Loucy (cell line): ENCODE results near the gene SLC35A1.

ENCODE experiments used
- H2AFZ ChIP-seq: fragments of 200-600 bp; sonication (generic); 2 replicates; pipeline ENCODE4 v1.6.0; 2016; ENCODE audit warnings: antibody characterized with exemption, mild to moderate bottlenecking, low read length, moderate library complexity
- H3F3A ChIP-seq: fragments of 200-600 bp; 2 replicates; pipeline ENCODE4 v1.6.0; 2016; ENCODE audit warnings: antibody characterized with exemption, low read depth, mild to moderate bottlenecking
- H3K27me3 ChIP-seq: fragments of 200-600 bp; sonication (generic); 2 replicates; pipeline ENCODE4 v1.6.1; 2014; ENCODE audit warnings: low read length, mild to moderate bottlenecking; ENCODE audit not compliant: insufficient read depth, poor library complexity, severe bottlenecking
- H3K36me3 ChIP-seq: fragments of 200-600 bp; sonication (generic); 2 replicates; pipeline ENCODE4 v1.6.1; 2016; ENCODE audit warnings: low read length; ENCODE audit not compliant: insufficient read depth
- H3K4me1 ChIP-seq: fragments of 200-600 bp; sonication (generic); 2 replicates; pipeline ENCODE4 v1.5.1; 2014; ENCODE audit warnings: low read length, mild to moderate bottlenecking; ENCODE audit not compliant: insufficient read depth, poor library complexity, severe bottlenecking
- H3K4me2 ChIP-seq: fragments of 200-600 bp; sonication (generic); 2 replicates; pipeline ENCODE4 v1.6.0; 2014; ENCODE audit warnings: antibody characterized with exemption, low read length, low read depth, mild to moderate bottlenecking; ENCODE audit not compliant: poor library complexity, severe bottlenecking
- H3K4me3 ChIP-seq: fragments of 200-600 bp; sonication (generic); 2 replicates; pipeline ENCODE4 v1.5.1; 2014; ENCODE audit warnings: low read length, mild to moderate bottlenecking, mixed read lengths; ENCODE audit not compliant: poor library complexity, severe bottlenecking
- H3K79me2 ChIP-seq: fragments of 200-600 bp; sonication (generic); 2 replicates; pipeline ENCODE4 v1.6.1; 2014; ENCODE audit warnings: low read length; ENCODE audit not compliant: insufficient read depth
- H3K9ac ChIP-seq: fragments of 200-600 bp; sonication (generic); 2 replicates; pipeline ENCODE4 v1.6.0; 2014; ENCODE audit warnings: mild to moderate bottlenecking, low read depth, low read length, moderate library complexity; ENCODE audit not compliant: poor library complexity, severe bottlenecking
- H3K9me2 ChIP-seq: fragments of 200-600 bp; sonication (generic); replicated peaks from 2 replicates; pipeline ENCODE4 v1.6.1; 2016; ENCODE audit warnings: low read depth, low read length, mixed read lengths
- H3K9me3 ChIP-seq: fragments of 200-600 bp; sonication (generic); 2 replicates; pipeline ENCODE4 v1.6.1; 2014; ENCODE audit warnings: mild to moderate bottlenecking, antibody characterized with exemption, low read length, low read depth; ENCODE audit not compliant: insufficient read depth
- H4K20me1 ChIP-seq: fragments of 200-600 bp; sonication (generic); 2 replicates; pipeline ENCODE4 v1.6.0; 2014; ENCODE audit warnings: antibody characterized with exemption, low read length, mild to moderate bottlenecking; ENCODE audit not compliant: insufficient read depth, poor library complexity, severe bottlenecking
- CTCF ChIP-seq: fragments of 200-600 bp; sonication (generic); conservative IDR thresholded peaks from 2 replicates; pipeline ENCODE4 v1.5.1; 2014; ENCODE audit warnings: mild to moderate bottlenecking, antibody characterized with exemption, low read length
- EZH2phosphoT487 ChIP-seq: fragments of 200-600 bp; IDR thresholded peaks from 2 replicates; pipeline ENCODE4 v1.6.1; 2018; ENCODE audit warnings: antibody characterized with exemption, mild to moderate bottlenecking, moderate library complexity, borderline replicate concordance

The SLC35A1 gene

GRCh38 chr6:87481931-87482330 lies 9.2 kb downstream of the SLC35A1 start:
- H3K36me3 ChIP-seq, result no peaks in the 10 kb centered on the region

GRCh38 chr6:87482366-87482765 lies 9.6 kb downstream of the SLC35A1 start:
- H3K79me2 ChIP-seq, result no peaks in the 10 kb centered on the region
- H3K9ac ChIP-seq, result no peak overlapping the region
- no peaks in the 10 kb centered on the region for H3K9me2 ChIP-seq
- no peak overlapping the region for H3K4me3 ChIP-seq
- H3K36me3 ChIP-seq, result no peaks in the 10 kb centered on the region
- no peaks in the 10 kb centered on the region for H3F3A ChIP-seq
- no peaks in the 10 kb centered on the region for H4K20me1 ChIP-seq
- TF ChIP-seq CTCF (no peak), EZH2phosphoT487 (no peak)
- H3K4me2 ChIP-seq, result no peak overlapping the region
- no peaks in the 10 kb centered on the region for H3K27me3 ChIP-seq
- no peak overlapping the region for H2AFZ ChIP-seq
- peaks cover 6% of the 10 kb centered on the region for H3K4me1 ChIP-seq
- no peaks in the 10 kb centered on the region for H3K9me3 ChIP-seq

More at GRCh38 chr6:87481931-87482330, 9.2 kb downstream of the SLC35A1 start:
- no peaks in the 10 kb centered on the region for H3K9me2 ChIP-seq
- H3K4me1 ChIP-seq, result peaks cover 6% of the 10 kb centered on the region
- no peaks in the 10 kb centered on the region for H4K20me1 ChIP-seq
- H2AFZ ChIP-seq, result no peak overlapping the region
- H3K4me2 ChIP-seq, result no peak overlapping the region
- H3F3A ChIP-seq, result no peaks in the 10 kb centered on the region
- no peaks in the 10 kb centered on the region for H3K9me3 ChIP-seq
- TF ChIP-seq EZH2phosphoT487 (no peak), CTCF (no peak)
- no peaks in the 10 kb centered on the region for H3K27me3 ChIP-seq
- no peak overlapping the region for H3K9ac ChIP-seq
- H3K4me3 ChIP-seq, result no peak overlapping the region
- H3K79me2 ChIP-seq, result no peaks in the 10 kb centered on the region

- no peaks in the 10 kb centered on the region for H3K36me3 ChIP-seq
- no peak overlapping the region for H2AFZ ChIP-seq
- H3K4me1 ChIP-seq, result peaks cover 6% of the 10 kb centered on the region
- no peaks in the 10 kb centered on the region for H3K9me2 ChIP-seq
- peak overlapping the region; percentile 58 for H3K4me2 ChIP-seq
- H3F3A ChIP-seq, result no peaks in the 10 kb centered on the region
- H3K4me3 ChIP-seq, result peak overlapping the region; percentile 35
- H4K20me1 ChIP-seq, result no peaks in the 10 kb centered on the region
- H3K27me3 ChIP-seq, result no peaks in the 10 kb centered on the region
- TF ChIP-seq EZH2phosphoT487, result no peak
- peak; percentile 69 for TF ChIP-seq CTCF
- no peaks in the 10 kb centered on the region for H3K79me2 ChIP-seq
- H3K9ac ChIP-seq, result no peak overlapping the region
- no peaks in the 10 kb centered on the region for H3K9me3 ChIP-seq
Measured at GRCh38 chr6:87483929-87484328, 11.2 kb downstream of the SLC35A1 start.
